CD14-positive monocyte (primary cell): ENCODE results near the gene STK39. TPM values are rescaled to one million over a fixed set of nuclear protein-coding genes. Genes with fewer than 3 reads are reported as not detected.

Source experiments
- DNase-seq, 3 donors: peaks; one replicate each; pipeline ENCODE4 v3.0.0-alpha.2; 2011 to 2022
- H2AFZ ChIP-seq: 2 replicates; pipeline ENCODE4 v1.6.0; 2012; ENCODE audit warnings: mild to moderate bottlenecking, low read depth, low read length, inconsistent platforms; ENCODE audit not compliant: insufficient read depth, poor library complexity, severe bottlenecking
- H3K27ac ChIP-seq, 2 donors: 1 replicate in 1 of 2; 2 replicates in 1 of 2; pipeline ENCODE4 v1.5.1; 2012 to 2013; ENCODE audit warnings: low read length in 2 of 2, control low read depth in 1 of 2, inconsistent platforms in 1 of 2, low read depth in 1 of 2, mild to moderate bottlenecking in 1 of 2
- H3K27me3 ChIP-seq, 2 donors: one replicate each; pipeline versions ENCODE4 v1.6.0 to v1.6.1; 2011 to 2013; ENCODE audit warnings: low read length in 2 of 2; ENCODE audit not compliant: control insufficient read depth in 2 of 2, insufficient read depth in 2 of 2
- H3K36me3 ChIP-seq, 2 donors: replicated peaks in 1 of 2; 1 replicate in 1 of 2; 2 replicates in 1 of 2; pipeline versions ENCODE4 v1.5.1 to v1.6.1; 2012 to 2013; ENCODE audit warnings: low read length in 2 of 2, control low read depth in 1 of 2, inconsistent platforms in 1 of 2, mild to moderate bottlenecking in 1 of 2; ENCODE audit not compliant: insufficient read depth in 2 of 2, control insufficient read depth in 1 of 2
- H3K4me1 ChIP-seq, 2 donors: 1 replicate in 1 of 2; 2 replicates in 1 of 2; pipeline versions ENCODE4 v1.5.1 to v1.6.1; 2012 to 2013; ENCODE audit warnings: low read length in 2 of 2, control low read depth in 1 of 2, inconsistent platforms in 1 of 2, mild to moderate bottlenecking in 1 of 2, moderate library complexity in 1 of 2; ENCODE audit not compliant: insufficient read depth in 2 of 2, control insufficient read depth in 1 of 2
- H3K4me2 ChIP-seq: replicated peaks from 2 replicates; pipeline ENCODE3; 2012; ENCODE audit warnings: low read length, moderate library complexity, mild to moderate bottlenecking; ENCODE audit not compliant: poor library complexity, severe bottlenecking; ENCODE audit errors: extremely low read depth
- H3K4me3 ChIP-seq, 3 experiments: fragments of 200-600 bp in 1 of 3; sonication (generic) in 1 of 3; replicated peaks in 1 of 3; 1 replicate in 2 of 3; 2 replicates in 1 of 3; pipeline ENCODE4 v1.5.1; 2011 to 2013; ENCODE audit warnings: low read length in 3 of 3, mild to moderate bottlenecking in 3 of 3, control low read depth in 2 of 3, low read depth in 2 of 3, inconsistent platforms in 1 of 3, moderate library complexity in 1 of 3
- H3K79me2 ChIP-seq: 2 replicates; pipeline ENCODE4 v1.6.0; 2012; ENCODE audit warnings: mild to moderate bottlenecking, control low read depth, inconsistent platforms, low read length, moderate library complexity; ENCODE audit not compliant: insufficient read depth
- H3K9ac ChIP-seq: 2 replicates; pipeline ENCODE4 v1.6.0; 2017; ENCODE audit warnings: low read length, mild to moderate bottlenecking; ENCODE audit not compliant: insufficient read depth, poor library complexity, severe bottlenecking
- H3K9me3 ChIP-seq, 2 donors: replicated peaks in 1 of 2; 1 replicate in 1 of 2; 2 replicates in 1 of 2; pipeline versions ENCODE4 v1.5.1 to v1.6.1; 2012 to 2013; ENCODE audit warnings: low read length in 2 of 2, control low read depth in 1 of 2; ENCODE audit not compliant: control insufficient read depth in 1 of 2, insufficient read depth in 1 of 2
- H4K20me1 ChIP-seq: 2 replicates; pipeline ENCODE4 v1.6.0; 2012; ENCODE audit warnings: mild to moderate bottlenecking, low read length, control low read depth, moderate library complexity; ENCODE audit not compliant: insufficient read depth
- H3K27ac Mint-ChIP-seq, 7 donors: one replicate each; pipeline ENCODE4 v1.8.0; 2020; ENCODE audit warnings: mild to moderate bottlenecking in 7 of 7, mixed read lengths in 7 of 7, moderate library complexity in 6 of 7, inconsistent platforms in 2 of 7
- H3K27me3 Mint-ChIP-seq, 3 donors: one replicate each; pipeline ENCODE4 v1.8.0; 2021 to 2022; ENCODE audit warnings: low read depth in 3 of 3, mild to moderate bottlenecking in 3 of 3, mixed read lengths in 3 of 3, moderate library complexity in 3 of 3, inconsistent platforms in 1 of 3
- H3K36me3 Mint-ChIP-seq, 2 donors: one replicate each; pipeline ENCODE4 v1.8.0; 2020; ENCODE audit warnings: mixed read lengths in 2 of 2, inconsistent platforms in 1 of 2, mild to moderate bottlenecking in 1 of 2
- H3K4me1 Mint-ChIP-seq: one replicate; pipeline ENCODE4 v1.8.0; 2020; ENCODE audit warnings: mild to moderate bottlenecking, mixed read lengths
- H3K4me3 Mint-ChIP-seq, 2 donors: one replicate each; pipeline ENCODE4 v1.8.0; 2020; ENCODE audit warnings: mild to moderate bottlenecking in 2 of 2, mixed read lengths in 2 of 2, moderate library complexity in 1 of 2
- H3K9me3 Mint-ChIP-seq, 7 donors: one replicate each; pipeline ENCODE4 v1.8.0; 2020 to 2022; ENCODE audit warnings: mixed read lengths in 7 of 7, mild to moderate bottlenecking in 6 of 7, moderate library complexity in 6 of 7, inconsistent platforms in 2 of 7
- WGBS: methylation state at CpG from one replicate; pipeline ENCODE4 v1.1.5; 2013; ENCODE audit warnings: missing lambda C conversion rate; ENCODE audit not compliant: insufficient coverage; 5-methylcytosine and 5-hydroxymethylcytosine counted together
- intact Hi-C, 2 donors: fragments of 100-400 bp; cut with micrococcal nuclease; formaldehyde crosslinking; loops; one replicate each; pipeline versions ENCODE4 v1.15.0 to v1.15.1; 2023
- polyA plus RNA-seq, 3 donors: library from polyadenylated mRNA; depleted of rRNA in 1 of 3; unstranded in 2 of 3; stranded (reverse) in 1 of 3; fragments of 300-500 nt in 2 of 3; fragments of >200 nt in 1 of 3; fragmentation: Illumina TruSeq in 2 of 3; gene quantifications; 1 replicate in 2 of 3; 2 replicates in 1 of 3; pipeline ENCODE4 v1.2.3, GENCODE V29; 2012 to 2021
- TF ChIP-seq, protein P1 (sequence below): fragments of 200-600 bp; IDR thresholded peaks from one replicate; pipeline ENCODE4 v1.8.0; 2022; ENCODE audit warnings: antibody characterized with exemption, mild to moderate bottlenecking

Gene STK39
- polyA plus RNA-seq, 3 donors, result 1.2 to 2.7 (median 2.6) TPM

GRCh38 chr2:168294409-168294808 is 47.0 kb upstream of the STK39 start:
- TF ChIP-seq, protein P1, sequence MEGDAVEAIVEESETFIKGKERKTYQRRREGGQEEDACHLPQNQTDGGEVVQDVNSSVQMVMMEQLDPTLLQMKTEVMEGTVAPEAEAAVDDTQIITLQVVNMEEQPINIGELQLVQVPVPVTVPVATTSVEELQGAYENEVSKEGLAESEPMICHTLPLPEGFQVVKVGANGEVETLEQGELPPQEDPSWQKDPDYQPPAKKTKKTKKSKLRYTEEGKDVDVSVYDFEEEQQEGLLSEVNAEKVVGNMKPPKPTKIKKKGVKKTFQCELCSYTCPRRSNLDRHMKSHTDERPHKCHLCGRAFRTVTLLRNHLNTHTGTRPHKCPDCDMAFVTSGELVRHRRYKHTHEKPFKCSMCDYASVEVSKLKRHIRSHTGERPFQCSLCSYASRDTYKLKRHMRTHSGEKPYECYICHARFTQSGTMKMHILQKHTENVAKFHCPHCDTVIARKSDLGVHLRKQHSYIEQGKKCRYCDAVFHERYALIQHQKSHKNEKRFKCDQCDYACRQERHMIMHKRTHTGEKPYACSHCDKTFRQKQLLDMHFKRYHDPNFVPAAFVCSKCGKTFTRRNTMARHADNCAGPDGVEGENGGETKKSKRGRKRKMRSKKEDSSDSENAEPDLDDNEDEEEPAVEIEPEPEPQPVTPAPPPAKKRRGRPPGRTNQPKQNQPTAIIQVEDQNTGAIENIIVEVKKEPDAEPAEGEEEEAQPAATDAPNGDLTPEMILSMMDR, result no peak
- Histone ChIP-seq H3K79me2 (no peaks in the 10 kb centered on the region), H3K9ac (no peak overlapping the region), H3K9me3 (no peaks in the 10 kb centered on the region), H3K4me3 (no peak overlapping the region), H3K36me3 (no peaks in the 10 kb centered on the region), H3K4me1 (no peaks in the 10 kb centered on the region), H4K20me1 (no peaks in the 10 kb centered on the region), H2AFZ (no peak overlapping the region), H3K27ac (no peak overlapping the region), H3K27me3 (no peaks in the 10 kb centered on the region), H3K4me2 (no peak overlapping the region)
- H3K4me1 Mint-ChIP-seq, result no peaks in the 10 kb centered on the region
- H3K27ac Mint-ChIP-seq, result no peak overlapping the region
- H3K27me3 Mint-ChIP-seq, result peaks cover 0 to 2% (median 1%) of the 10 kb centered on the region in 3 donors
- DNase-seq, result no peak
- no peaks in the 10 kb centered on the region for H3K36me3 Mint-ChIP-seq
- intact Hi-C loops, result no loop called here
- no CpG with 5 or more reads among the region's 2 CpGs for WGBS
- H3K9me3 Mint-ChIP-seq, result peaks cover 0 to 5% (median 0%) of the 10 kb centered on the region in 7 donors
- no peak overlapping the region for H3K4me3 Mint-ChIP-seq

GRCh38 chr2:168293766-168294165 is 46.4 kb upstream of the STK39 start:
- no peak overlapping the region for H2AFZ ChIP-seq
- DNase-seq, result no peak

More at GRCh38 chr2:168293766-168294165, 46.4 kb upstream of the STK39 start:
- H3K4me3 Mint-ChIP-seq, result no peak overlapping the region
- Histone ChIP-seq H3K27ac (no peak overlapping the region), H3K36me3 (no peaks in the 10 kb centered on the region), H3K4me3 (no peak overlapping the region), H3K79me2 (no peaks in the 10 kb centered on the region), H3K4me2 (no peak overlapping the region), H3K4me1 (no peaks in the 10 kb centered on the region), H3K9ac (no peak overlapping the region), H4K20me1 (no peaks in the 10 kb centered on the region), H3K9me3 (no peaks in the 10 kb centered on the region), H3K27me3 (no peaks in the 10 kb centered on the region)
- 100% methylated on average over 2 of the region's 4 CpGs for WGBS
- no peaks in the 10 kb centered on the region for H3K36me3 Mint-ChIP-seq
- H3K27me3 Mint-ChIP-seq, result peaks cover 0 to 2% (median 0%) of the 10 kb centered on the region in 3 donors
- intact Hi-C loops, result no loop called here
- H3K9me3 Mint-ChIP-seq, result peaks cover 0 to 5% (median 0%) of the 10 kb centered on the region in 7 donors
- TF ChIP-seq, protein P1, result no peak
- H3K4me1 Mint-ChIP-seq, result no peaks in the 10 kb centered on the region
- no peak overlapping the region for H3K27ac Mint-ChIP-seq
